ENCODE data around the gene HSD11B2.

DNA sequence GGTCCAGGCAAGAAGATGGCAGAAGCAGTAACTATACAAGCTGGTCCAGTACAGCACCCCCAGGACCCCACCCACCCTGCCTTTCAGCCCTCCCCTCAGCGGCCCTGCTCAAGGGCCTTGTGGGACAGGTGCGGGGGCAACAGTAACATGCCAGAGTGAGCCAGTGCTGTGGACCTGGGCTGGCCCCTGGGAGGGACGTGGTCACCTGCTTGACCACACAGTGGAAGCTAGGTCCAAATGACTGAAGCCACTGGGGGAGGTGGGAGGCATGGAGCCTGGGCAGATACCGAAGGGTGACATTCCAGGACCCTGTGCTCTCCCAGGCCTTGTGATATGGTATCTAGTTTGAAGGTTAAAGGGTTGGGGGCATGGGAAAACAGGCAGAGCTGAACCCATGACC lies 32.8 kb downstream of the HSD11B2 start:
- TF ChIP-seq, protein P1, sequence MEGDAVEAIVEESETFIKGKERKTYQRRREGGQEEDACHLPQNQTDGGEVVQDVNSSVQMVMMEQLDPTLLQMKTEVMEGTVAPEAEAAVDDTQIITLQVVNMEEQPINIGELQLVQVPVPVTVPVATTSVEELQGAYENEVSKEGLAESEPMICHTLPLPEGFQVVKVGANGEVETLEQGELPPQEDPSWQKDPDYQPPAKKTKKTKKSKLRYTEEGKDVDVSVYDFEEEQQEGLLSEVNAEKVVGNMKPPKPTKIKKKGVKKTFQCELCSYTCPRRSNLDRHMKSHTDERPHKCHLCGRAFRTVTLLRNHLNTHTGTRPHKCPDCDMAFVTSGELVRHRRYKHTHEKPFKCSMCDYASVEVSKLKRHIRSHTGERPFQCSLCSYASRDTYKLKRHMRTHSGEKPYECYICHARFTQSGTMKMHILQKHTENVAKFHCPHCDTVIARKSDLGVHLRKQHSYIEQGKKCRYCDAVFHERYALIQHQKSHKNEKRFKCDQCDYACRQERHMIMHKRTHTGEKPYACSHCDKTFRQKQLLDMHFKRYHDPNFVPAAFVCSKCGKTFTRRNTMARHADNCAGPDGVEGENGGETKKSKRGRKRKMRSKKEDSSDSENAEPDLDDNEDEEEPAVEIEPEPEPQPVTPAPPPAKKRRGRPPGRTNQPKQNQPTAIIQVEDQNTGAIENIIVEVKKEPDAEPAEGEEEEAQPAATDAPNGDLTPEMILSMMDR (IDR thresholded peaks at IDR 0.05): no peak
- TF ChIP-seq POLR2AphosphoS5 (IDR thresholded peaks at IDR 0.05; ENCODE audit: low read depth, low read length) (no peak), SIN3A (IDR thresholded peaks at IDR 0.05; ENCODE audit: borderline replicate concordance, insufficient read depth, low read depth, low read length) (no peak)
- TF ChIP-seq, protein P2, sequence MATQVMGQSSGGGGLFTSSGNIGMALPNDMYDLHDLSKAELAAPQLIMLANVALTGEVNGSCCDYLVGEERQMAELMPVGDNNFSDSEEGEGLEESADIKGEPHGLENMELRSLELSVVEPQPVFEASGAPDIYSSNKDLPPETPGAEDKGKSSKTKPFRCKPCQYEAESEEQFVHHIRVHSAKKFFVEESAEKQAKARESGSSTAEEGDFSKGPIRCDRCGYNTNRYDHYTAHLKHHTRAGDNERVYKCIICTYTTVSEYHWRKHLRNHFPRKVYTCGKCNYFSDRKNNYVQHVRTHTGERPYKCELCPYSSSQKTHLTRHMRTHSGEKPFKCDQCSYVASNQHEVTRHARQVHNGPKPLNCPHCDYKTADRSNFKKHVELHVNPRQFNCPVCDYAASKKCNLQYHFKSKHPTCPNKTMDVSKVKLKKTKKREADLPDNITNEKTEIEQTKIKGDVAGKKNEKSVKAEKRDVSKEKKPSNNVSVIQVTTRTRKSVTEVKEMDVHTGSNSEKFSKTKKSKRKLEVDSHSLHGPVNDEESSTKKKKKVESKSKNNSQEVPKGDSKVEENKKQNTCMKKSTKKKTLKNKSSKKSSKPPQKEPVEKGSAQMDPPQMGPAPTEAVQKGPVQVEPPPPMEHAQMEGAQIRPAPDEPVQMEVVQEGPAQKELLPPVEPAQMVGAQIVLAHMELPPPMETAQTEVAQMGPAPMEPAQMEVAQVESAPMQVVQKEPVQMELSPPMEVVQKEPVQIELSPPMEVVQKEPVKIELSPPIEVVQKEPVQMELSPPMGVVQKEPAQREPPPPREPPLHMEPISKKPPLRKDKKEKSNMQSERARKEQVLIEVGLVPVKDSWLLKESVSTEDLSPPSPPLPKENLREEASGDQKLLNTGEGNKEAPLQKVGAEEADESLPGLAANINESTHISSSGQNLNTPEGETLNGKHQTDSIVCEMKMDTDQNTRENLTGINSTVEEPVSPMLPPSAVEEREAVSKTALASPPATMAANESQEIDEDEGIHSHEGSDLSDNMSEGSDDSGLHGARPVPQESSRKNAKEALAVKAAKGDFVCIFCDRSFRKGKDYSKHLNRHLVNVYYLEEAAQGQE (IDR thresholded peaks at IDR 0.05; ENCODE audit: insufficient read depth in 1 of 2, low read depth in 2 of 2, low read length in 1 of 2): no peak
